GM12878 (cell line): ENCODE data around the gene GFAP.

ENCODE experiments used
- CTCF ChIP-seq, 3 experiments: IDR thresholded peaks in 2 of 3; conservative IDR thresholded peaks in 1 of 3; 2 replicates each; pipeline ENCODE4 v1.5.1; 2011; ENCODE audit warnings: low read depth in 3 of 3, low read length in 3 of 3, mild to moderate bottlenecking in 3 of 3, control low read depth in 2 of 3, moderate library complexity in 2 of 3, inconsistent platforms in 1 of 3, mixed read lengths in 1 of 3; ENCODE audit not compliant: control insufficient read depth in 2 of 3, insufficient read depth in 1 of 3; ENCODE audit errors: extremely low read depth in 1 of 3
- E2F8 ChIP-seq: fragments of 450-650 bp; IDR thresholded peaks from 2 replicates; pipeline ENCODE4 v1.6.1; 2018; ENCODE audit warnings: mild to moderate bottlenecking, low read depth, moderate library complexity; ENCODE audit not compliant: partially characterized antibody
- IKZF1 ChIP-seq: fragments of 450-650 bp; conservative IDR thresholded peaks from 2 replicates; pipeline ENCODE4 v1.6.1; 2017; ENCODE audit warnings: antibody characterized with exemption, mild to moderate bottlenecking

- TF ChIP-seq IKZF1, result no peak
- TF ChIP-seq E2F8, result no peak
- no peak for TF ChIP-seq CTCF (IDR thresholded peaks at IDR 0.05 in 2 of 3, conservative IDR thresholded peaks at IDR 0.05 in 1 of 3; ENCODE audit: control insufficient read depth in 2 of 3, extremely low read depth in 1 of 3, insufficient read depth in 1 of 3, low read depth in 3 of 3, low read length in 3 of 3)
Observed at GRCh38 chr17:44905006-44906000, 10.0 kb downstream of the GFAP start.
